ENCODE results near the gene MARCHF5. TPM values are rescaled to one million over a fixed set of nuclear protein-coding genes. Genes with fewer than 3 reads are reported as not detected.

MARCHF5 gene
- 39.0 TPM for total RNA-seq

GRCh38 chr10:92290837-92291615 is at the start of gene MARCHF5, which contains the start of gene CPEB3:
TSS of gene MARCHF5 (plus strand) at chr10:92291167. CDS start at chr10:92291495, 328 bp downstream.
TSS of gene CPEB3 (minus strand) at chr10:92291078. CDS start at chr10:92240350, 50,728 bp downstream.

Other genes starting within 250 kb of the MARCHF5 start
- gene CPEB3, start 89 bp upstream of the MARCHF5 start, total RNA-seq = 18.1 TPM